ENCODE results near the gene CLCN5. TPM values are rescaled to one million over a fixed set of nuclear protein-coding genes. Genes with fewer than 3 reads are reported as not detected.

CLCN5 gene
- total RNA-seq: 11.5 TPM

GRCh38 chrX:49922291-49923241 lies at the start of gene CLCN5:
TSS of gene CLCN5 (plus strand) at chrX:49922596. CDS start at chrX:49925299, 2,703 bp downstream.
- intact Hi-C loops (cut with DNase I): no loop called here
- ATAC-seq (peak; percentile 98), DNase-seq (ENCODE audit: low spot score) (peak; percentile 96)

- intact Hi-C loops (cut with DNase I): no loop called here
- ATAC-seq: no peak
- DNase-seq (ENCODE audit: low spot score): no peak
These were observed 45.6 kb upstream of the CLCN5 start for GRCh38 chrX:49876750-49877149.

- DNase-seq (ENCODE audit: low spot score) (no peak), ATAC-seq (no peak)
- intact Hi-C loops (cut with DNase I): no loop called here
These were observed 44.8 kb upstream of the CLCN5 start for GRCh38 chrX:49877397-49878101.

- ATAC-seq: peak; percentile 55
- intact Hi-C loops (cut with DNase I): no loop called here
- DNase-seq (ENCODE audit: low spot score): no peak
These were observed 44.1 kb upstream of the CLCN5 start for GRCh38 chrX:49878128-49878833.

- intact Hi-C loops (cut with DNase I): no loop called here
- ATAC-seq: peak; percentile 94
- DNase-seq (ENCODE audit: low spot score): peak; percentile 86
These were observed 43.4 kb upstream of the CLCN5 start, which contains the start of gene USP27X for GRCh38 chrX:49878834-49879655. TSS of gene USP27X (plus strand) at chrX:49879484. CDS start at chrX:49880308, 824 bp downstream.

GRCh38 chrX:49879656-49880277 lies 42.6 kb upstream of the CLCN5 start:
- intact Hi-C loops (cut with DNase I): no loop called here
- ATAC-seq (no peak), DNase-seq (ENCODE audit: low spot score) (no peak)

GRCh38 chrX:49880668-49881067 lies 41.7 kb upstream of the CLCN5 start:
- ATAC-seq (no peak), DNase-seq (ENCODE audit: low spot score) (no peak)
- intact Hi-C loops (cut with DNase I): no loop called here

GRCh38 chrX:49884290-49884862 lies 38.0 kb upstream of the CLCN5 start:
- ATAC-seq: peak; percentile 56
- DNase-seq (ENCODE audit: low spot score): peak; percentile 78
- intact Hi-C loops (cut with DNase I): no loop called here

- ATAC-seq (no peak), DNase-seq (ENCODE audit: low spot score) (no peak)
- intact Hi-C loops (cut with DNase I): no loop called here
These were observed 29.9 kb upstream of the CLCN5 start for GRCh38 chrX:49892542-49892941.

- ATAC-seq: no peak
- no peak for DNase-seq (ENCODE audit: low spot score)
- intact Hi-C loops (cut with DNase I): no loop called here
These were observed 25.4 kb upstream of the CLCN5 start for GRCh38 chrX:49896951-49897350.

GRCh38 chrX:49901048-49901447 lies 21.3 kb upstream of the CLCN5 start:
- ATAC-seq (no peak), DNase-seq (ENCODE audit: low spot score) (no peak)
- intact Hi-C loops (cut with DNase I): no loop called here

- ATAC-seq: no peak
- DNase-seq (ENCODE audit: low spot score): no peak
- intact Hi-C loops (cut with DNase I): no loop called here
These were observed 12.1 kb upstream of the CLCN5 start for GRCh38 chrX:49910344-49910743.

GRCh38 chrX:49912086-49912485 lies 10.3 kb upstream of the CLCN5 start:
- DNase-seq (ENCODE audit: low spot score) (no peak), ATAC-seq (no peak)
- intact Hi-C loops (cut with DNase I): no loop called here

- DNase-seq (ENCODE audit: low spot score) (no peak), ATAC-seq (no peak)
- intact Hi-C loops (cut with DNase I): no loop called here
These were observed 9.5 kb upstream of the CLCN5 start for GRCh38 chrX:49912861-49913260.

GRCh38 chrX:49915361-49916222 lies 6.8 kb upstream of the CLCN5 start:
- peak; percentile 62 for DNase-seq (ENCODE audit: low spot score)
- intact Hi-C loops (cut with DNase I): no loop called here
- peak; percentile 76 for ATAC-seq

- intact Hi-C loops (cut with DNase I): no loop called here
These were observed 2.8 kb upstream of the CLCN5 start for GRCh38 chrX:49919617-49920016.

GRCh38 chrX:49921109-49921508 lies 1.3 kb upstream of the CLCN5 start:
- intact Hi-C loops (cut with DNase I): no loop called here
- ATAC-seq: no peak

More at GRCh38 chrX:49919617-49920016, 2.8 kb upstream of the CLCN5 start:
- peak; percentile 57 for DNase-seq (ENCODE audit: low spot score)
- no peak for ATAC-seq

More at GRCh38 chrX:49921109-49921508, 1.3 kb upstream of the CLCN5 start:
- DNase-seq (ENCODE audit: low spot score): no peak
